ENCODE results near the gene COQ9. TPM values are rescaled to one million over a fixed set of nuclear protein-coding genes. Genes with fewer than 3 reads are reported as not detected.

Gene COQ9
- total and polyA plus RNA-seq, 11 donors = 126 to 436 (median 191) TPM

GRCh38 chr16:57422026-57422944 lies 25.0 kb upstream of the COQ9 start:
- H3K4me1 ChIP-seq = peaks cover 4 to 52% (median 33%) of the 10 kb centered on the region in 12 donors

GRCh38 chr16:57423152-57423551 lies 24.1 kb upstream of the COQ9 start:
- no peak for TF ChIP-seq CTCF (IDR thresholded peaks at IDR 0.05)
- TF ChIP-seq POLR2A (IDR thresholded peaks at IDR 0.05) = no peak
- H3K36me3 ChIP-seq = peaks cover 0 to 17% (median 12%) of the 10 kb centered on the region in 9 donors
- no peak for DNase-seq
- peaks cover 0 to 44% (median 28%) of the 10 kb centered on the region in 12 donors for H3K4me1 ChIP-seq
- no peak overlapping the region for H3K4me3 ChIP-seq
- ATAC-seq = no peak
- WGBS, 4 donors = 65 to 81% (median 73%) methylated on average over 2 of the region's 2 CpGs
- H3K27me3 ChIP-seq = no peaks in the 10 kb centered on the region
- H3K27ac ChIP-seq = no peak overlapping the region
- no peaks in the 10 kb centered on the region for H3K9me3 ChIP-seq
- intact Hi-C loops (cut with DNase I) = loop anchor here in 3 of 10 donors (5.0 to 10.0 kb wide), 3 partner anchors 94 to 338 kb away; no protein-coding TSS in a partner anchor

More at GRCh38 chr16:57422026-57422944, 25.0 kb upstream of the COQ9 start:
- Histone ChIP-seq H3K36me3 (peaks cover 0 to 12% (median 3%) of the 10 kb centered on the region in 9 donors), H3K27ac (peak overlapping the region in 1 of 12 donors; percentile 39), H3K27me3 (no peaks in the 10 kb centered on the region), H3K9me3 (no peaks in the 10 kb centered on the region), H3K4me3 (no peak overlapping the region)
- DNase-seq = peak in 3 of 5 donors; percentile 43 to 59 (median 46)
- intact Hi-C loops (cut with DNase I) = loop anchor here in 3 of 10 donors (5.0 to 10.0 kb wide), 3 partner anchors 95 to 337 kb away; no protein-coding TSS in a partner anchor
- ATAC-seq = peak in 3 of 4 donors; percentile 29 to 60 (median 46)
- TF ChIP-seq CTCF (IDR thresholded peaks at IDR 0.05) (peak; percentile 48 to 80 (median 62)), POLR2A (IDR thresholded peaks at IDR 0.05) (no peak)
- WGBS, 4 donors = 26 to 46% (median 36%) methylated on average over 10 of the region's 10 CpGs

GRCh38 chr16:57424583-57424982 lies 22.7 kb upstream of the COQ9 start:
- Histone ChIP-seq H3K27ac (peak overlapping the region in 2 of 12 donors; percentile 8 to 51), H3K27me3 (no peaks in the 10 kb centered on the region), H3K4me1 (peaks cover 0 to 30% (median 19%) of the 10 kb centered on the region in 12 donors), H3K4me3 (no peak overlapping the region), H3K36me3 (peaks cover 0 to 30% (median 26%) of the 10 kb centered on the region in 9 donors), H3K9me3 (no peaks in the 10 kb centered on the region)
- TF ChIP-seq CTCF (IDR thresholded peaks at IDR 0.05) = no peak
- 46 to 52% (median 48%) methylated on average over 3 of the region's 3 CpGs for WGBS, 4 donors
- DNase-seq (peak in 1 of 5 donors; percentile 52), ATAC-seq (peak; percentile 44 to 73 (median 56))
- intact Hi-C loops (cut with DNase I) = loop anchor here in 3 of 10 donors (5.0 to 10.0 kb wide), 3 partner anchors 93 to 340 kb away; no protein-coding TSS in a partner anchor

- Histone ChIP-seq H3K4me1 (peaks cover 0 to 29% (median 19%) of the 10 kb centered on the region in 12 donors), H3K9me3 (no peaks in the 10 kb centered on the region), H3K4me3 (no peak overlapping the region), H3K27me3 (no peaks in the 10 kb centered on the region), H3K27ac (no peak overlapping the region), H3K36me3 (peaks cover 0 to 48% (median 44%) of the 10 kb centered on the region in 9 donors)
- intact Hi-C loops (cut with DNase I) = loop anchor here in 3 of 10 donors (5.0 to 10.0 kb wide), 2 partner anchors 91 to 342 kb away; no protein-coding TSS in a partner anchor
- ATAC-seq (peak in 1 of 4 donors; percentile 18), DNase-seq (no peak)
- TF ChIP-seq CTCF (IDR thresholded peaks at IDR 0.05) = no peak
- WGBS, 4 donors = 85 to 96% (median 90%) methylated on average over 5 to 7 of the region's 7 CpGs
These were observed 20.9 kb upstream of the COQ9 start for GRCh38 chr16:57426356-57426755.

All from heart left ventricle (tissue), 16 donors.